HCT116 (cell line): ENCODE data around the gene ACSL6. TPM values are rescaled to one million over a fixed set of nuclear protein-coding genes. Genes with fewer than 3 reads are reported as not detected.

ENCODE experiments used
- ATAC-seq: fragments of 200-7000 bp; cut with Tn5 transposase; 2 replicates; pipeline ENCODE4 v1.9.1; 2020; ENCODE audit warnings: mild to moderate bottlenecking, moderate library complexity
- BruUV-seq: library from RNA; stranded (reverse); fragments of 400-500 nt; replicated peaks from 2 replicates; lab custom pipeline; 2021; lab: Mats Ljungman, UMichigan
- CTCF ChIA-PET: fragments of 300-600 bp; sonication (Branson Sonifier 250); formaldehyde crosslinking; loops from one replicate; lab custom pipeline; 2021; ENCODE audit warnings: antibody characterized with exemption; lab: Charles Lee
- POLR2A ChIA-PET: fragments of 300-600, 350-600 bp; sonication (Branson Sonifier 250); formaldehyde crosslinking; loops from one replicate; lab custom pipeline; 2021; ENCODE audit warnings: antibody characterized with exemption; lab: Charles Lee
- RAD21 ChIA-PET, 2 experiments: fragments of 300-600 bp; sonication (Branson Sonifier 250); formaldehyde crosslinking; loops; one replicate each; lab custom pipeline; 2023; ENCODE audit warnings: low total read pairs in 2 of 2; ENCODE audit not compliant: uncharacterized antibody in 2 of 2, unreplicated experiment in 2 of 2, low non-redundant PET in 1 of 2; lab: Charles Lee
- DNase-seq: peaks from one replicate; pipeline ENCODE4 v3.0.0-alpha.2; 2010; ENCODE audit warnings: low read depth, low spot score
- H2AFZ ChIP-seq: fragments of 200-600 bp; shearing (Covaris generic), sonication (generic); 2 replicates; pipeline ENCODE4 v1.6.1; 2017; ENCODE audit warnings: low read depth, mixed run types, mixed read lengths, antibody characterized with exemption, low read length; ENCODE audit not compliant: poor library complexity, severe bottlenecking
- H3K27ac ChIP-seq: 2 replicates; pipeline ENCODE4 v1.5.1; 2012; ENCODE audit warnings: low read depth, low read length
- H3K27me3 ChIP-seq: fragments of 200-600 bp; sonication (generic); 2 replicates; pipeline ENCODE4 v1.6.1; 2016; ENCODE audit warnings: mixed run types, low read length, mixed read lengths; ENCODE audit not compliant: insufficient read depth
- H3K36me3 ChIP-seq, 2 experiments: fragments of 200-500 bp in 1 of 2; fragments of 200-600 bp in 1 of 2; sonication (Bioruptor generic) in 1 of 2; sonication (generic) in 1 of 2; 2 replicates each; pipeline versions ENCODE4 v1.5.1 to v1.6.1; 2014 to 2016; ENCODE audit warnings: low read length in 2 of 2, inconsistent platforms in 1 of 2, mixed read lengths in 1 of 2, mixed run types in 1 of 2; ENCODE audit not compliant: insufficient read depth in 2 of 2, control insufficient read depth in 1 of 2
- H3K4me1 ChIP-seq, 2 experiments: fragments of 200-600 bp in 1 of 2; sonication (generic) in 1 of 2; 2 replicates each; pipeline versions ENCODE4 v1.5.1 to v1.6.1; 2012 to 2017; ENCODE audit warnings: low read length in 2 of 2, inconsistent platforms in 1 of 2, mild to moderate bottlenecking in 1 of 2, mixed read lengths in 1 of 2, mixed run types in 1 of 2, moderate library complexity in 1 of 2; ENCODE audit not compliant: insufficient read depth in 2 of 2, control insufficient read depth in 1 of 2
- H3K4me2 ChIP-seq: fragments of 200-600 bp; sonication (generic); 2 replicates; pipeline ENCODE4 v1.6.1; 2017; ENCODE audit warnings: mixed run types, low read length, mixed read lengths
- H3K4me3 ChIP-seq, 2 experiments: fragments of 200-600 bp in 1 of 2; sonication (generic) in 1 of 2; replicated peaks in 1 of 2; 2 replicates each; pipeline ENCODE4 v1.5.1; 2011 to 2016; ENCODE audit warnings: low read length in 2 of 2, control low read depth in 1 of 2, low read depth in 1 of 2, mild to moderate bottlenecking in 1 of 2, mixed read lengths in 1 of 2, mixed run types in 1 of 2
- H3K79me2 ChIP-seq: fragments of 200-600 bp; sonication (generic); 2 replicates; pipeline ENCODE4 v1.6.1; 2017; ENCODE audit warnings: mild to moderate bottlenecking, mixed run types, low read length, moderate library complexity, mixed read lengths; ENCODE audit not compliant: insufficient read depth
- H3K9ac ChIP-seq: fragments of 200-600 bp; sonication (generic); 2 replicates; pipeline ENCODE4 v1.6.1; 2016; ENCODE audit warnings: low read length, mixed read lengths
- H3K9me2 ChIP-seq: fragments of 200-600 bp; sonication (generic), shearing (Covaris generic); 2 replicates; pipeline ENCODE4 v1.6.1; 2017; ENCODE audit warnings: mixed run types, mild to moderate bottlenecking, moderate library complexity; ENCODE audit not compliant: insufficient read depth
- H3K9me3 ChIP-seq, 2 experiments: fragments of 200-500 bp in 1 of 2; fragments of 200-600 bp in 1 of 2; sonication (Bioruptor generic) in 1 of 2; sonication (generic) in 1 of 2; 2 replicates each; pipeline ENCODE4 v1.6.1; 2014 to 2017; ENCODE audit warnings: low read length in 2 of 2, mixed read lengths in 2 of 2, inconsistent platforms in 1 of 2, low read depth in 1 of 2, mild to moderate bottlenecking in 1 of 2, mixed run types in 1 of 2, moderate library complexity in 1 of 2; ENCODE audit not compliant: control insufficient read depth in 1 of 2, insufficient read depth in 1 of 2
- H4K20me1 ChIP-seq: fragments of 200-600 bp; sonication (generic), shearing (Covaris generic); 2 replicates; pipeline ENCODE4 v1.6.1; 2017; ENCODE audit warnings: mixed run types, mild to moderate bottlenecking, moderate library complexity; ENCODE audit not compliant: insufficient read depth
- CBX3 ChIP-seq: IDR thresholded peaks from 2 replicates; pipeline ENCODE4 v1.6.1; 2012; ENCODE audit warnings: low read depth
- CEBPB ChIP-seq: IDR thresholded peaks from 2 replicates; pipeline ENCODE4 v1.6.1; 2012; ENCODE audit warnings: low read depth
- EGR1 ChIP-seq: IDR thresholded peaks from 2 replicates; pipeline ENCODE4 v1.6.1; 2012; ENCODE audit warnings: low read depth
- ELF1 ChIP-seq: IDR thresholded peaks from 2 replicates; pipeline ENCODE4 v1.6.1; 2012; ENCODE audit warnings: low read depth, borderline replicate concordance
- EZH2 ChIP-seq: fragments of 200-600 bp; sonication (generic); IDR thresholded peaks from 2 replicates; pipeline ENCODE4 v1.6.1; 2017; ENCODE audit warnings: antibody characterized with exemption, mixed run types
- EZH2phosphoT487 ChIP-seq: fragments of 200-600 bp; IDR thresholded peaks from 2 replicates; pipeline ENCODE4 v1.6.1; 2018; ENCODE audit warnings: antibody characterized with exemption, borderline replicate concordance
- JUND ChIP-seq: IDR thresholded peaks from 2 replicates; pipeline ENCODE4 v1.6.1; 2012
- POLR2A ChIP-seq: IDR thresholded peaks from 2 replicates; pipeline ENCODE4 v1.7.0; 2011; ENCODE audit warnings: borderline replicate concordance; ENCODE audit not compliant: insufficient read depth, insufficient read length; ENCODE audit errors: extremely low read depth
- RAD21 ChIP-seq: IDR thresholded peaks from 2 replicates; pipeline ENCODE4 v1.6.1; 2012; ENCODE audit warnings: low read depth, mild to moderate bottlenecking
- SP1 ChIP-seq: IDR thresholded peaks from 2 replicates; pipeline ENCODE4 v1.6.1; 2012; ENCODE audit warnings: low read depth
- YY1 ChIP-seq: IDR thresholded peaks from 2 replicates; pipeline ENCODE4 v1.6.1; 2011; ENCODE audit warnings: low read length, low read depth, moderate library complexity, mild to moderate bottlenecking; ENCODE audit not compliant: insufficient replicate concordance; ENCODE audit errors: extremely low read depth
- ZFX ChIP-seq: fragments of 450-650 bp; IDR thresholded peaks from 2 replicates; pipeline ENCODE4 v1.6.1; 2017
- intact Hi-C: fragments of 100-400 bp; cut with micrococcal nuclease; formaldehyde crosslinking; loops from 2 replicates; pipeline ENCODE4 v1.10.0; 2022
- total RNA-seq: library from RNA; stranded (reverse); gene quantifications from one replicate; pipeline ENCODE4 v1.2.1, GENCODE V29; 2021; ENCODE audit not compliant: unreplicated experiment
- TF ChIP-seq, protein P1 (sequence below), 3 experiments: fragments of 200-600 bp in 1 of 3; sonication (generic) in 1 of 3; IDR thresholded peaks in 2 of 3; conservative IDR thresholded peaks in 1 of 3; 2 replicates each; pipeline ENCODE4 v1.5.1; 2012 to 2017; ENCODE audit warnings: low read depth in 2 of 3, low read length in 2 of 3, antibody characterized with exemption in 1 of 3, borderline replicate concordance in 1 of 3, control low read depth in 1 of 3, mild to moderate bottlenecking in 1 of 3, mixed read lengths in 1 of 3, mixed run types in 1 of 3, moderate library complexity in 1 of 3; ENCODE audit not compliant: insufficient read depth in 1 of 3

Gene ACSL6
- total RNA-seq, 1 experiment from 2014 or later = 2.3 TPM

DNA sequence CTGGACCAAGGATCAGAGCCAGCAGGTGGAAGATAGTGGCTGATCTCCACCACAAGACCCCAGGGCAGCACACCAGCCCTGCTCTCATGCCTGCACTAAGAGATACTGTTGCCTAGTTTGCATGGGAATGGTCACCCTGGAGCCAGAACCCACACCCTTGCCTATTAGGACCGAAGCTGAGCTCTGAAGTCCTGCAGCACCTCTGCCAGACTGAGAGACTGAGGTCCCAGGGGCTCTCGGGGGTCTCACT, 11.3 kb downstream of the ACSL6 start:
- RAD21 ChIA-PET = no interaction called here
- DNase-seq (no peak), ATAC-seq (no peak)
- BruUV-seq = no TSS peak
- peaks cover 8 to 15% of the 10 kb centered on the region in 2 experiments; a peak in 3 of 4 replicates for H3K4me1 ChIP-seq
- H3K4me3 ChIP-seq = no peak overlapping the region
- H3K36me3 ChIP-seq = no peaks in the 10 kb centered on the region
- no peak overlapping the region for H2AFZ ChIP-seq
- H3K4me2 ChIP-seq = no peak overlapping the region
- no peak for TF ChIP-seq EGR1
- no peak for TF ChIP-seq ELF1
- TF ChIP-seq POLR2A = no peak
- TF ChIP-seq JUND = no peak
- TF ChIP-seq CBX3 = no peak
- POLR2A ChIA-PET = no interaction called here
- H3K9ac ChIP-seq = no peak overlapping the region
- CTCF ChIA-PET = no interaction called here
- H4K20me1 ChIP-seq = no peaks in the 10 kb centered on the region
- no peaks in the 10 kb centered on the region for H3K27me3 ChIP-seq
- H3K9me3 ChIP-seq = no peaks in the 10 kb centered on the region
- no peak overlapping the region for H3K27ac ChIP-seq
- no peaks in the 10 kb centered on the region for H3K79me2 ChIP-seq
- intact Hi-C loops = no loop called here
- no peaks in the 10 kb centered on the region for H3K9me2 ChIP-seq

DNA sequence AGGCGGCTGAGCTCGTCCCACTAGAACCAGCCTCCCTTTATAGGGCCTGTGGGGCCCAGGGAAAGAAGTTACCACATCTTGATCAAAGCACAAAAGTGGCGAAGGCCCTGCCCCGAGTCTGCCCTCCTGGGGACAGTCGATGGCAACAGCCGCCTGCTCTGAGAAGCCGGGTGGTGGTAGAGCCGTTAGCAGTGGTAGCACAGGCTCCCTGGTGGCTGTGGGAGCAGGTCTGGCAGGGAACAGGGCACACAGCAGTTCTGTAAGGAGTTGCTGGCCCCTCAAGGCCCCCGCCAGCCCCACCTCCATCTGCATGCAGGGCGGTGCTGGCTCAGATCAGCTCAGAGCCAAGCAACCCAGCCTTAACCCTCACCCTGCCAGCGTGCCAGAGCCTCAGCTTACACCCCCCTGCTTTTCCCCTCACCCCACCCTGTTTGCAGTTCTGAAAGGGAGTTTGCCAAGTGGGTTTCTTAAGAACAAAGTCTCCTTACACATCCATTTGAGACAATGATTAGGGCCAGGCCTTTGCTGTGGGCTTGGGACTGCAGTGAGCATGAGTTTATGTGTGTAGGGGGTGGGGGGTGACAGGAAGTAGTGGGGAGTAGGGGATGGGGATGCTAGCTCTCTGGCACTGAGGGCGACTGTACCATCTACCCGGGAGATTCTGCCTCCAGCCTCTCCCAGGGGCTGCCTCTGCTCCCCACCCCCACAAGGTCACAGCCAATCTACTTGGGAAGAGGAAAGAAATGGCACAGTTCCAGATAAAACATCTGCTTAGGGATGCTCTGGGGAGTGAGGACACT, 11.8 kb downstream of the ACSL6 start:
- CTCF ChIA-PET = interaction anchor here (4.3 kb wide), 1 partner anchor 8 kb away, joined by 17 read pairs; no protein-coding TSS in a partner anchor
- ATAC-seq = no peak

More for the DNA sequence above, 11.8 kb downstream of the ACSL6 start:
- TF ChIP-seq EZH2phosphoT487 (no peak), CEBPB (no peak), EZH2 (no peak), RAD21 (no peak), YY1 (no peak), ZFX (no peak), SP1 (no peak), POLR2A (no peak)
- TF ChIP-seq, protein P1, sequence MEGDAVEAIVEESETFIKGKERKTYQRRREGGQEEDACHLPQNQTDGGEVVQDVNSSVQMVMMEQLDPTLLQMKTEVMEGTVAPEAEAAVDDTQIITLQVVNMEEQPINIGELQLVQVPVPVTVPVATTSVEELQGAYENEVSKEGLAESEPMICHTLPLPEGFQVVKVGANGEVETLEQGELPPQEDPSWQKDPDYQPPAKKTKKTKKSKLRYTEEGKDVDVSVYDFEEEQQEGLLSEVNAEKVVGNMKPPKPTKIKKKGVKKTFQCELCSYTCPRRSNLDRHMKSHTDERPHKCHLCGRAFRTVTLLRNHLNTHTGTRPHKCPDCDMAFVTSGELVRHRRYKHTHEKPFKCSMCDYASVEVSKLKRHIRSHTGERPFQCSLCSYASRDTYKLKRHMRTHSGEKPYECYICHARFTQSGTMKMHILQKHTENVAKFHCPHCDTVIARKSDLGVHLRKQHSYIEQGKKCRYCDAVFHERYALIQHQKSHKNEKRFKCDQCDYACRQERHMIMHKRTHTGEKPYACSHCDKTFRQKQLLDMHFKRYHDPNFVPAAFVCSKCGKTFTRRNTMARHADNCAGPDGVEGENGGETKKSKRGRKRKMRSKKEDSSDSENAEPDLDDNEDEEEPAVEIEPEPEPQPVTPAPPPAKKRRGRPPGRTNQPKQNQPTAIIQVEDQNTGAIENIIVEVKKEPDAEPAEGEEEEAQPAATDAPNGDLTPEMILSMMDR (IDR thresholded peaks at IDR 0.05 in 2 of 3, conservative IDR thresholded peaks at IDR 0.05 in 1 of 3; ENCODE audit: borderline replicate concordance in 1 of 3, insufficient read depth in 1 of 3, low read depth in 2 of 3, low read length in 2 of 3) = no peak
- Histone ChIP-seq H3K4me3 (no peak overlapping the region), H4K20me1 (no peaks in the 10 kb centered on the region), H3K9me3 (no peaks in the 10 kb centered on the region), H3K79me2 (no peaks in the 10 kb centered on the region), H3K9ac (no peak overlapping the region), H3K36me3 (no peaks in the 10 kb centered on the region), H3K27me3 (no peaks in the 10 kb centered on the region), H2AFZ (no peak overlapping the region), H3K4me2 (no peak overlapping the region), H3K27ac (no peak overlapping the region), H3K4me1 (peaks cover 8 to 15% of the 10 kb centered on the region in 2 experiments; a peak in 3 of 4 replicates), H3K9me2 (no peaks in the 10 kb centered on the region)
- DNase-seq = no peak
- intact Hi-C loops = no loop called here
- no TSS peak for BruUV-seq
- RAD21 ChIA-PET = no interaction called here
- POLR2A ChIA-PET = no interaction called here
